Hindlimb muscle (tissue), 1 donor: ENCODE data around the gene MAML2. TPM values are rescaled to one million over a fixed set of nuclear protein-coding genes. Genes with fewer than 3 reads are reported as not detected.
A peak's percentile ranks its signal among the peaks of the same experiment; 100 is the strongest.

Experiments
- DNase-seq: peaks from one replicate; pipeline ENCODE4 v3.0.0-alpha.2; 2013
- polyA plus RNA-seq: library from polyadenylated mRNA; unstranded; fragments of 120-200 nt; gene quantifications from one replicate; pipeline ENCODE4 v1.2.1, GENCODE V29; 2013; ENCODE audit not compliant: insufficient read length

Gene MAML2
- polyA plus RNA-seq, 1 donor, result 5.7 TPM

DNA sequence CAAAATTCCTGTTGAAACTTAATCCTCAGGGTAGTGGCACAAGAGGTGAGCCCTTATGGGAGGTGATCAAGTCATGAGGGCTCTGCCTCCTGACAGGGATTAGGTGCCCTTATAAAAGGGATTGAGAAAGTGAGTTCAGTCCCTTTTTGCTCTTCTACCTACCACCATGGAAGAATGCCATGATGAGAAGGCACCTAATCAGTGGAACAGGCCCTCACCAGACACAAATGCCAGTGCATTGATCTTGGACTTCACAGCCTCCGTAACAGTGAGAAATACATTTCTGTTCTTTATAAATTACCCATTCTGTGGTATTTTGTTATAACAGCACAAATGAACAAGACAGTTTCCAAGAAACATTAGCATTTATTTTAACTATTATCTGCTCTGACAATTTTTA, 338.1 kb downstream of the MAML2 start:
- no peak for DNase-seq

DNA sequence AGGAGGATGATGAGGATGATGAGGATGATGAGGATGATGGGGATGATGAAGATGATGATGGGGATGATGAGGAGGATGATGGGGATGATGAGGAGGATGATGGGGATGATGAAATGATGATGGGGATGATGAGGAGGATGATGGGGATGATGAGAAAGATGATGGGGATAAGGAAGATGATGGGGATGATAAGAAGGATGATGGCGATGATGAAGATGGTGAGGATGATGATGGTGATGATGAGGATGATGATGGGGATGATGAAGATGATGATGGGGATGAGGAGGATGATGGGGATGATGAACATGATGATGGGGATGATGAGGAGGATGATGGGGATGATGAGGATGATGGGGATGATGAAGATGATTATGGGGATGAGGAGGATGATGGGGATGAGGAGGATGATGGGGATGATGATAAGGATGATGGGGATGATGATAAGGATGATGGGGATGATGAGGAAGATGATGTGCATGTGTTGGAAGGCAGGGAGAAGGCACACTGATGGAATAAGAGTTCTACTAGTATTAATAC, 340.2 kb downstream of the MAML2 start:
- no peak for DNase-seq

DNA sequence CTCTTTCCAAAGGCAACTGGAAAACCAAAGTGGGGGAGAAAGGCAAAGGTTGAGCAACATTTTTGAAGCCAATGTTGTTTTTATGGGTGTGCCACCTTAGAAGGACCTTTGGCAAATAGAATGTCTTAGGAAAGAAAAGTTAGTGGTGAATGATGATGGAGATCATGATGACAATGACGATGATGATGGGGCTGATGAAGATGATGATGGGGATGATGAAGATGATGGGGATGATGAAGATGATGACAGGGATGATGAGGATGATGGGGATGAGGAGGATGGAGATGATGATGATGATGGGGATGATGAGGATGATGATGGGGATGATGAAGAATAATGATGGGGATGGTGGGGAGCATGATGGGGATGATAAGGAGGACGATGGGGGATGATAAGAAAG, 340.7 kb downstream of the MAML2 start:
- DNase-seq, result no peak

DNA sequence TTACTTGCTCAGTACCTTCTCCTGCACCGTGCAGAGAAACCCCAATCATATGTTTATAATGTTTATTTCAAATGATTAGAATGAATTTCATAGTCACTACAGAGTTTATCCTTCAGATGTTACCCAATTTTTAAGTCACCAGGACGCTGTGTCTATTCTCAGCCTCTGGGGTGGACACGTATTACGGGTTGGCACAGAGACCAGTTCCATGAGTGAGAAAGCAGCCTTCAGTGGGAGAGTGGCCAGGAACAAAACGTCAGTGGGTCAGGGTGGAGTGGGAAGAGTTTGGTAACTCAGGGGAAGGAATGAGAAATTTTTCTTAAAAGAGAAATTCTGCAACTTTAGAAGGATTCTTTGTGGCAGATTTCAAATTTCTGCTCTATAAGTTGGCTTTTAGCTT, 342.0 kb downstream of the MAML2 start:
- DNase-seq, result peak; percentile 80

DNA sequence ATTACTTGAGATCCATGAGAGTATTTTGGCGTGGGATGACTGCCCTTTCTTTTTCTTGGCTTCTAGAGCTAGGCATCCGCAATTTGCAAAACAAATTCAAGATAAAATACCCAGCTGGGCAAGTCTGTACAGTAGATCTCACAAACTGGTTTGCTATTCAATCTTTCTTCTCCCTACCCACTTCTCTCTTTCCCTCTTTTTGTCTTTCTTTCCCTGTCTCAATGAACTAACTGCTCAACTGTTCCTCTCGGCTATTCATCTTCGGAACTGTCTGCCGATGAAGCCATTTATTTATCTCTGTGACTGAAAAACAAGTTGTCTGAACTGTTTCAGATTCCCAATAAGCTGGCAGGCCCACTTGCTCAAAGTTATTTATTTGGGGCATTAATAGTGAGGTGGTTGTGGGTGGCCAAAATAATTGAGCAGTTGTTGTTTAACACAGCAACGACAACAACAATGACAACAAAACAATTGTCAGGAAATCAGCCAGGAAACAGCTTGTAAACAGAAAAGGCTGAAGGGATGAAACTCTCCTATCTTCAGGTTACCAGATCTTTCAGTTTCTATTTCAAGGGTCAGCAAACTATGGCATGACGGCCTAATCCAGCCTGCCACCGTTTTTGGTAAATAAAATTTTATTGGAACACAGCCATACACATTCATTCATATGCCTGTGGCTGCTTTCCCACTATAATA, 343.1 kb downstream of the MAML2 start:
- no peak for DNase-seq

DNA sequence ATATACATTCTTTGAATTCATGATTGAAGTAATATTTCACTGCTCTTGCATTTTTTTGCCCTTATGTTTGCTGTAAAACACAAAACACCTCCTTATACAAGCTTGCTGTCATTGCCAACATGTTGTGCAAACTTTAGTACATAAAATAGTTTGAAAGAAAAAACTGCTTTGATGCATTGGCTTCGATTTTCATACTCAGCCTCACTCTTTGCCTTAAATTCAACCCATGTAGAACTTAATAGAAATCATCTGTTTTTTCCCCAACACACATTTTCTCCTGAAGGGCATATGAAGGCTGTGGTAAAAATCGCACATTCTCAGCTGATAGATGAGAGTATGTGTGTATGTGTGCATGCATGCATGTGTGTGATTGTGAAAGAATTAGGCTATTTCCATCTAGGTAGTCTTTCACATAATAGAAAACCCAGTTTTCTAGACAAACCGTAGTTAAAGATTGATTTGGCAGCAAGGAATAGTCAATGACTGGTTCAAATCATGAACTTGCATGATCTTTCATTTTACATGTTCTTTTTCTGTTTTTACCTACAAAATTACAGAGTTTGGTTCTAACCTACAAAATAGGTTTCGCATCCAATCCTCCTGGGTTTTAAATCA, 346.3 kb downstream of the MAML2 start:
- no peak for DNase-seq

DNA sequence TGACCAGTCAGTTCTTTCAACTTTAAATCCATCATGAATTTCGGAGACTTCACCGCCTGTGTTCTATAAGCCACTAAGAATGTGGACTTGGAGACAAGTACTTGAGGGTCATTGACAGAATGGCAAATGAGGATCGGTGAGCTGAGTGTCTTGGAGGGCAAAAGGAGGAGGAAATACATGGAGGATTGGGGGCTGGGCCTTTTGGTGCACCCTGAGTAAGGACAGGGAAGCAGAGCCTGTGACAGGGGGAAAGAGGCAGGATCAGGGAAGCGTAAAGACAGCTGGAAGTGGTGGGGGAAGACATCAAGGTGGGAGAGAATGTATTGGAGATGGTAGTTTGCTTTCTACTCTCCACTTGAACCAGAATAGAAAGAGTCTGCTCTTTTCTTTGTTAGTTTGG, 348.7 kb downstream of the MAML2 start:
- DNase-seq, result no peak

DNA sequence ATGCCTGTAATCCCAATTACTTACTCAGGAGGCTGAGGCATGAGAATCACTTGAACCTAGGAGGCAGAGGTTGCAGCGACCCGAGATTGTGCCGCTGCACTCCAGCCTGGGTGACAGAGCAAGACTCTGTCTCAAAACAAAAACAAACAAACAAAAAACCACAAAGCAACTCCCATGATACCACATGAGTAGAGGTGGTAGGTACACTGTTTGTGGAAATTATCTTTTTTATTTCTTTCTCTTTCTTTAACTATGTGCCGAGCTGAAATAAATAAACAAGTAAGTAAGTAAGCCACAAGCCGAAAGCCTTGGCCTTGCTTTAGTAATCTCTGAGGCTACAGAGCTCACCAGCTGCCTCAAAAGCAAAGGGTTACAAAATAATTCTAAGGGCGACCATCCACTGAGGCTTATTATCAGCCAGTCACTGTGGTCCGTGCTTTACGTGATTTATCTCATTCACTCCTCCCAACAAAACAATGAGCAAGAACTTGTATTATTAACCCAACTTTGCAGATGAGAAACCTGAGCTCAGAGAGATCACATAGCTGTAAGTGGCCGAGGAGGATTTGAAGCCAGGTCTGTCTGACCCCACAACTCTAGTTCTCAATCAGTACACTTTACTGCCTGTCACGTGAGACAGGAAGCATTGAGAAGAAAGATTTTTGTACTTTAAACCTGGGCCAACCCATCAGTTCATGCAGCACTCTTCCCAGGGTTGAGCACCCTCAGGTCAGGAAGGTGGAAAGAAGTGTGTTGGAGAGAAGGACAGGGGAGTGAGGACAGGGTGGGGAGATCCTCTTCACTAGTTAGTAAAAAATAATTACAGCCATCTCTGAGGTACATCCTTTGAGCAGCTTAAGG, 349.3 kb downstream of the MAML2 start:
- no peak for DNase-seq

DNA sequence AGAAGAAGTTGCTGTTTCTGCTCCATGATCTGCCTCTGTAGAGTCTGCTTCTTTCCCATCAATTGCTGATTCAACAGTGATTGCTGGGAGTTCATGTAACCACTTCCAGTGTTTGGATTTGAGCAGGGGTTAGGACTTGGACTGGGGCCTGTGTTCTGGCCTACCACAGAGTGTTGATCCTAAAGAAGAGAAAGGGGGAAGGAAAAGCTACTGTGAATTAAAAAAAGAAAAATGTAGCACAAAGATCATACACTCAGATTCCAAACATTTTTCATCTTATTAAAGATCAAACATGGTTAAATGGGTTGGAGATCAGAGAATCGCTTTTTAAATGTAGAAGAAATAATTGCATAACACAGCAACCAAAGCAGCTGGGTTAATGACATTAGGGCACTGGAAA, 351.4 kb downstream of the MAML2 start:
- DNase-seq, result no peak

DNA sequence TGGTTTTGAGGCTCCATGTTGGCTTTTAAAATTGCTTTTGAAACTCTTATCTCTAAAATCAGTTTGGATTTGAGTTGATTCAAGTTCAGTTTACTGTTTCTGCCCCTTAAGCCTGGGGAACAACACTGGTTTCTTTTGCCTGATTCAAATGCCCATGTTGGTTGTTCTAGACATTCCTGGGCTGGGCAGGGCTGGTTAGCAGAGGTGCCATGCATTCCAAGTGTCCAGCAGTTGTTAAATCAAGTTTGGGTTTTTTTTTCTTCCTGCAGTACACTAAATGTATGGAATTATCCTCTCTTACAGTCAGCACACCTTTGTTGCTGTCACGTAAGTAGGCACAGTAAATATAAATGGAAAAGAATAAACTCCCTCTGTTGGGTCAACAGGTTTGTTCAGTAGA, 351.9 kb downstream of the MAML2 start:
- DNase-seq, result no peak

DNA sequence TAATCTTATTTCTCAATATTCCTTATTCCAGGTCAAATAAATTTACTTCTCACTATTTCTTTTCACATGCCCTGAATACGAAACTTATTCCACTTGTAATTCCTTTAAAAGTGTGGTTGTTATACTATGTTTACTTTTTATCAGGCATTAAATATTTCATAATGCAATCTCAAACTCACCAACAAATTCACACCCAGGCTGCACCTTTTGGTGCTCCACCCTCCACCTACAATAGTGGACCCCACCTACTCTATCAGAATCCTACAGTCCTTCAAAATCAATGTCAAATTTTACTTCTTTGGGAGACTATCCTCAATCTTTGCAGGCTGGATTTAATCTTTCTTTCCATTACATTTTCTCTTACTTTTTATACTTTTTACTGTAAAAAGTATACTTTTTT, 353.2 kb downstream of the MAML2 start:
- no peak for DNase-seq

DNA sequence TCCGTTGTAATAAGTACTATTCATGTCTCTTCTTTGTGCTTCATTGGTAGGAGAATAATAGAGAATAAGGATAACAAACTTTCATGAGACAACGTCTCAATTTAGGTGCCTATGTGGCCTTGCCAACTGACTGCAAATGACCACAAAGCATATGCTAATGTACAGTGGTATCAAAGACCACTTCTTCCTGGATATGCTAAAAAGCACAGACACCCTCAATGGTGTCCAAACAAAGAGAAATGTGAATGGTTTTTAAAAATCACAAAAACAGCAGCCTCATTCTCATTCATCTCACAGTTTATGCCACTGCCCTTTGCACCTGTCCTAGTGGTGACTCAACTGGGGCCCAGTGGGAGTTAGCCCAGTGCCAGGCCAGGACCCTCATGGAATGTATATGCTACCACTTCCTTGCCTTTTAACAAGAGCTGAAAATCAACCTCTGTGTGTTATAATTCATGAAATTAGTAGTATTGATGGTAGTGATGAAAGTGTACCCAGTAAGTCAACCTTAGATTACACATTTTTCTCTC, 353.9 kb downstream of the MAML2 start:
- DNase-seq, result no peak

DNA sequence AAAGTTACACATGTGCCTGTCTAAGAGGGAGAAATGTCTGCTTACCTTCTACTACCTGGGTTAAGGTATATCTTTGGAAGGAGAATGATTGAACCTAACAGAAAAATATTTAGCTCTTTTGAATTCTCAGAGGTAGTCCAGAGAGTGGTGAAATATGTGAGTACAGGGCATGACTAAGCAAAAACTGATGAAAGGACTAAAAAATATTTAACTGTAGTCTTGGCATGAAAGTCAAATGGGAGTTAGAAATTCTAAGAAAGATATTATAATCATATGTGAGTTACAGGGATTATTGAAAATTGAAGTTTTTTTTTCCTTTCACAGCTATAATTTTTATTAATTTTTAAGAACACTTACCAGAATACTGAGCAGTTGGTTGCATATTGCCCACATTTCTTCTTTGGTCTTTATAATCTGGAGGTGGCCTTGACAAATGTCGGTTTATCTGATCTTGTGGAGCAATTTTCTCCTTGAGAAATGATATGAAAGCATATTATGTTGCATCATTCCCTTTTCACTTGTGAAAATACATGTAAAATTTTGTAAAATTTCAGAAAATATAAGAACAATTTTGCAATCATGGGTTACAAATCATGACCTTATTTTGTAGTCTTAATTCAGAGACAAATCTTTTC, 357.7 kb downstream of the MAML2 start:
- DNase-seq, result no peak

DNA sequence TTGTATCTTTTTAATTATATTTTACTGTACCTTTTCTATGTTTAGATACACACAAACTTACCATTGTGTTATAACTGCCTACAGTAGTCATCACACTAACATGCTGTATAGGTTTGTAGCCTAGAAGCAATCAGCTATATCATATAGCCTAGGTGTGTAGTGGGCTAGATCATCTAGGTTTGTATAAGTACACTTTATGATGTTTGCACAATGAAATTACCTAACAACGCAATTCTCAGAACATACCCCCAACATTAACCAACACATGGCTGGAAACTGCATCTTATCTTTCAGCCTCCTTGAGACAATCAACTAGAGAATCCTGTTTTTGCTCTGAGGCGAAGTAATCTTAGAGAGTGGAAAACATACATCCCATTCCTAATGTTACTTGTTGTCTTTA, 358.9 kb downstream of the MAML2 start:
- no peak for DNase-seq

DNA sequence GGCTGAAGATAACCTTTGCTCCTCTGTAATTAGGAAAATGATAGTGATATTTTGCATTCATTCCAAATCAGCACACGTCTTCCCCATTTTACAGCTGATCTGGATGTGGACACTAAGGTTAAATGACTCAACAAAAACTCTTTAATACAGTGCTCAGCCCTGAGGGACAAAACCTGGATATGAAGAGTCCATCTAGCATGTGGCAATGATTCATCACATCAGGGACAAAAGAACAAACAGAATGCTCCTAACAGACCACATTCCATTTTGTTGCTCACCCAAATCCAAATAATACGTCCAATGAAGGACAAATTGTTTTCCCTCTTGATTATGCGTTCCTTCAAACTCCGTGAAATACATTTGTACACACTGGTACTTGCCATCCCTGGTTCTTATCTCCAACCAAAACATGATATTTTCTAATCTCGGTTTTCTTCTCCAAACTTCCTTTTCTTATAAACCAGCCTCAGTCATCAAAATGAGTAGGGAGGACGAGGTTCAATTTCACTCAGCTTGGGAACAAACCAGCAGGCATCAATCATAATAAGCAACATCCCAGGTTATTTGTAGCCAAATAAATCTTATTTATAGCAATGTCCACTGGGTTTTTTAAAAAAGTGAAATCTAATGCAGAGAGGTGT, 365.3 kb downstream of the MAML2 start:
- DNase-seq, result no peak

DNA sequence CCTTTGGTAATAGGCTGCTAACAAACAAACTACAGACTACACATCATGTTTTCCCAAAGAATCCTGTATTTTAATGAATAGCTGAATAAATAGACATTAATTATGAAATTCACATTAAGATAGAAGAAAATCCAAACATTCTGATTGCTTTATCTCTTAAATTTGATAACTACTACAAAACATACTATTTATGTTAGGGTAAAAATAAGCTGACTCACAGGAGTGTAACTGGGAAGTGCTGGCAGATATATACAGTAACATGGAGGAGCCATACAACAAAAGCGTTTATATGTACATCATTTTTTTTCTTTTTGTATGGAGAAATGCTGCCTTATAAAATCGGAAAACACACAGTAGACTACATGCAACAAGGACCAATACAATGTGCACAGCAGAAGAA, 366.4 kb downstream of the MAML2 start:
- no peak for DNase-seq

DNA sequence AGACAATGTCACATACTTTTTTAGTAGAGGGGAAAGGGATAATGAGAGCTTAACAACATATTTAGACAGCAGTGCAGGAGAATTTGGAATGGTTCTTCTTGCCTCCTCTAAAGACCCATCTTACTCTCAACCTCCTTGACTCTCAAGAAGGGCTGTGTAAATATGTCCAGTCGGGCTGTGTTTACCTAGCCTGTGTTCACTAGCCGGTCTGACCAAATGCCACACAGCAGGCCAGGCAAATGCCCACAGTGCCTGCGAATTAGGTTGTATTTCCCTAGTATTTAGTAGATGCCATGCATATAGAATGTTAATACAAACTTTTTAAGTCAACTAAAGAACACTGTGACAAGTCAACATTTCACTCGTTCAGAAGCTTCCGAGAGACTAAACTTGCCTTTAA, 367.7 kb downstream of the MAML2 start:
- DNase-seq, result no peak

DNA sequence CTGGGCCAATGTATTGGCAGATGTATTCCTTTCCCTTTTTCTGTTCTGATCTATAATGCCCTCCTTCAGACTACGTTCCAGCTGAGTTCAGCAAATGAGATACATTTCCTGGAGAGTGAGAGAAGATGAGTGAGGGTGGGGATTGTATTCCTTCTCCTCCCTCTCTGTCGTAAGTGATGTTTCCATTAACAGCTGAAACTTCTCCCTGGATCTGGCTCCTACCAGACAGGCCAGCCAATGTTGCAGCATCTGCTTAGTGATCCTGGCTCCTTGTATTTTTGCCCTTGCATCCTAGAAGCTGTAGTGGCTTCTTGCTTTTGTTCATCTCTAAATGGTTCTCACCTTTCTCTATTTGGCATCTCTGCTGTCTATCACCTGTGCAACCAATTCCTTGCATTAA, 370.9 kb downstream of the MAML2 start:
- peak; percentile 11 for DNase-seq

DNA sequence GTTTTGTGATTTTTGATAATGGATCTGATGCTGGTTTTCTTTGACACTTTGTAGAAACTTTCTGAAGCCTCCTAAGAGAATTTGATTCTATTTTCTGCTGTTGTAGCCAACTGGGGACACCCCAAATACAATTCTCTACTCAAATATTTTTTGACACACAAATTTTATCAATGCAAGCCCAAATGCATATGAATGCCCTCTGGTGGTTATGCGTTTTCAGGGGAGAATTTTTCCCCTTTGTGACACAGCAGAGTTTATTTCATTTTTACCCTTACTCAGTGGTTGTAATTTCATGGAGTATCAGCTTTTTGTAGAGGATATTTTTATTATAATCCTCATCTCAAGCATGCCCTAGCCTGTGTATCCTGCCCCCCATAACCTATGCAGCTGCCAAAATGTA, 374.4 kb downstream of the MAML2 start:
- no peak for DNase-seq

DNA sequence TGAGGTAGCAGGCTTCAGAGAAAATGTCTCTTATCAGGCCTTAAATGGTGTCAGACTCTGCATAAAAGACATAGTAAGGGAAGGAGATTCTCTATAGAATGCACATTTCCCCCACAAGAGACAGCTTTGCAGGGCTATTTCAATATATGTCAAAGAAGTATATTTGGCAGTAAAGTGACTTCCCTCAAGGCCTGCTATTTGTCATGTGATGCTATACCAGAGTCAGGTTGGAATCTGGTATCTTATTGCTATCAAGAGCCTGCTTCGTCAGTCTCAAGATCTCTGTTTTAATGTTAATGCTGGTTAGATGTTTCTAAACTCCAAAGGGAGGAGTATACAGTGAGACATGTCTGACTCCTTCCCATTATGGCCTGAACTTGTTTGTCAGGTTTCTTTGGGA, 378.7 kb downstream of the MAML2 start:
- no peak for DNase-seq

DNA sequence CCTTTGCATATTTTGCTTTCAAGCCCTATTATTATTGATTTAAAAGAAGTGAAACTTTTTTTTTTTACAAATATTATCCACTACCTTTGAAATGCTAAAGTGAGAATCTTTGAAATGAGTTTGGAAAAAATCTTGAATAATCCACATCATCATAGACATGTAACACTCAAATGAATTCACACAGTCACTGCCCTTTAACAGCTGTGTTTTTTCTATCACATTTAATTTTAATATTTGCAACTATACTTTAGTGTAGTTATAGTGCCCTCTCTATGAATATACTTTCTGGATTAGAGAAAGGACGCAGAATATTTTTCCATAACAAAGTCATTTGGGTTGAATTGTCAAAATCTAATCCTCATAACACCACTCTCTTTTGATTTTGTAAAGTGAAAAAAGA, 381.2 kb downstream of the MAML2 start:
- DNase-seq, result no peak

DNA sequence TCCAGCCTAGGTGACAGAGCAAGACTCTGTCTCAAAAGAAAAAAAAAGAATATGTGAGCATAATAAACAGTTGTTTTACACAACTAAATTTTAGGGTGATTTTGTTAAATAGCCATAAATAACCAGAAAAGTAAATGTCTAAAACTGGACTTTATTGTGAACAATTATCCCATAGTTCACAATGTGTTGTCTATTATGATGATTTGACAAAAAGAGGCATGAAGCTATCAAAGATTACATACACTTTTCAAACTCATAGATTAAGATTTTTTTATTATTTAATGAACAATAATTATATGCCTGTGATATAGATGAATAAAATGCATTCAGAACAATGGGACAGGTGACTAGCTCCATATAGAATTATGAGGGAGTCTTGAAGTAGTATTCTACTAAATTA, 392.1 kb downstream of the MAML2 start:
- DNase-seq, result no peak
